Osteoblast (primary cell): ENCODE data around the gene IPO13. TPM values are rescaled to one million over a fixed set of nuclear protein-coding genes. Genes with fewer than 3 reads are reported as not detected.

ENCODE experiments used
- DNase-seq: peaks from one replicate; pipeline ENCODE4 v3.0.0; 2011; ENCODE audit warnings: low spot score, mixed read lengths; ENCODE audit not compliant: insufficient read length; ENCODE audit errors: missing footprints
- H2AFZ ChIP-seq: 2 replicates; pipeline ENCODE4 v1.6.0; 2011; ENCODE audit warnings: mild to moderate bottlenecking, low read length
- H3K27ac ChIP-seq: 2 replicates; pipeline ENCODE4 v1.5.1; 2011; ENCODE audit warnings: mild to moderate bottlenecking, low read depth, low read length, moderate library complexity
- H3K27me3 ChIP-seq: 2 replicates; pipeline ENCODE4 v1.6.0; 2012; ENCODE audit warnings: mild to moderate bottlenecking, control low read depth, inconsistent platforms, low read length, moderate library complexity; ENCODE audit not compliant: insufficient read depth
- H3K36me3 ChIP-seq: 2 replicates; pipeline ENCODE4 v1.5.1; 2011; ENCODE audit warnings: mild to moderate bottlenecking, low read length, control low read depth, moderate library complexity; ENCODE audit not compliant: insufficient read depth
- H3K4me1 ChIP-seq: 2 replicates; pipeline ENCODE4 v1.5.1; 2011; ENCODE audit warnings: mild to moderate bottlenecking, low read length, control low read depth, moderate library complexity; ENCODE audit not compliant: insufficient read depth
- H3K4me2 ChIP-seq: 2 replicates; pipeline ENCODE4 v1.6.0; 2011; ENCODE audit warnings: mild to moderate bottlenecking, low read length; ENCODE audit not compliant: insufficient read depth
- H3K4me3 ChIP-seq: fragments of 200-600 bp; sonication (generic); 3 replicates; pipeline ENCODE4 v1.5.1; 2012; ENCODE audit warnings: mild to moderate bottlenecking, low read length, inconsistent platforms; ENCODE audit not compliant: insufficient read depth
- H3K79me2 ChIP-seq: 2 replicates; pipeline ENCODE4 v1.6.0; 2012; ENCODE audit warnings: mild to moderate bottlenecking, low read length, control low read depth, inconsistent platforms; ENCODE audit not compliant: insufficient read depth
- H3K9me3 ChIP-seq: 2 replicates; pipeline ENCODE4 v1.5.1; 2011; ENCODE audit warnings: low read depth, low read length, control low read depth
- H4K20me1 ChIP-seq: 2 replicates; pipeline ENCODE4 v1.6.0; 2012; ENCODE audit warnings: mild to moderate bottlenecking, low read length, control low read depth; ENCODE audit not compliant: insufficient read depth
- total RNA-seq: library from RNA; depleted of rRNA; stranded (reverse); fragments of >200 nt; gene quantifications from 2 replicates; pipeline ENCODE4 v1.2.3, GENCODE V29; 2012
- TF ChIP-seq, protein P1 (sequence below): IDR thresholded peaks from 2 replicates; pipeline ENCODE4 v1.5.1; 2011; ENCODE audit warnings: mild to moderate bottlenecking, low read depth, low read length, moderate library complexity; ENCODE audit errors: extremely low read depth

IPO13 gene
- total RNA-seq, 1 donor: 20.6 TPM

DNA sequence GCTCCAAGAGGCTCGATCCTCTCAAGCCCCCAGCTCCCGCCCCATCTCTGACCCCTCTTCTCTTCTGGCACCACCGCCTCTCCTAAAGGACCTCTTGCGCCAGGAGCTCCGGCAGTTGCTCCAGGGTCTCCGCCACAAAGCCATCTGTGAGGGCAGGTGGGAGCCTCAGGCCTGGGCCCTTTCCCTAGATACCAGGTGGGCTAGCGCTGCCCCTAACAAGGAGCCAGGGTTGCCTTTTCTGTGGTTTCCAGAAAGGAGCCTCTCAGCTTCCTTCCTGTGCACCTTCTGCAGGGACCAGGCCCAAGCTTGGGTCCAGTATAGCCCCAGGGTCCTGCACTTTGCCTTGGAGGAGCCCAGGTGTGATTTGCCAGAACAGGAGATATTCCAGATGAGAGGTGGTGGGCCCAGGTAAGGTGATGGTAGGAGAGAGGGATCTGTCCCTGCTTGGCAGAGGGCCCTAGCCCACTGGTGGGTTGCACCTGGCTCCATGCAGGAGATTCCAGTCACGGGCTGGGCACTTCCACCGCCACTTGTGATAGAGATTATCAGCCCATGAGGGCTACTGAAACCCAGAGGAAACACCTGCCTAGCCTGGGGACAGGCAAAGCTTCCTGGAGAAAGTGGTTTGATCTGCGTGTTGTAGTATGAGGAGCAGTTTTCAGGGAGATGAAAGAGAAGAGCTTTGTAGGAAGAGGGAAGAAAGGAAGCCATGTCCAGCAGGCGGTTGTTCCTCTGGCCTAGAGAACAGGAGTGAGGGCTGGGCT is 45.7 kb downstream of the IPO13 start:
- Histone ChIP-seq H2AFZ (peak overlapping the region; percentile 29), H3K27me3 (no peaks in the 10 kb centered on the region), H3K9me3 (no peaks in the 10 kb centered on the region), H3K36me3 (no peaks in the 10 kb centered on the region), H4K20me1 (no peaks in the 10 kb centered on the region), H3K4me2 (peak overlapping the region; percentile 89), H3K79me2 (no peaks in the 10 kb centered on the region), H3K4me1 (peaks cover 11% of the 10 kb centered on the region), H3K27ac (no peak overlapping the region), H3K4me3 (peak overlapping the region; percentile 82)
- TF ChIP-seq, protein P1, sequence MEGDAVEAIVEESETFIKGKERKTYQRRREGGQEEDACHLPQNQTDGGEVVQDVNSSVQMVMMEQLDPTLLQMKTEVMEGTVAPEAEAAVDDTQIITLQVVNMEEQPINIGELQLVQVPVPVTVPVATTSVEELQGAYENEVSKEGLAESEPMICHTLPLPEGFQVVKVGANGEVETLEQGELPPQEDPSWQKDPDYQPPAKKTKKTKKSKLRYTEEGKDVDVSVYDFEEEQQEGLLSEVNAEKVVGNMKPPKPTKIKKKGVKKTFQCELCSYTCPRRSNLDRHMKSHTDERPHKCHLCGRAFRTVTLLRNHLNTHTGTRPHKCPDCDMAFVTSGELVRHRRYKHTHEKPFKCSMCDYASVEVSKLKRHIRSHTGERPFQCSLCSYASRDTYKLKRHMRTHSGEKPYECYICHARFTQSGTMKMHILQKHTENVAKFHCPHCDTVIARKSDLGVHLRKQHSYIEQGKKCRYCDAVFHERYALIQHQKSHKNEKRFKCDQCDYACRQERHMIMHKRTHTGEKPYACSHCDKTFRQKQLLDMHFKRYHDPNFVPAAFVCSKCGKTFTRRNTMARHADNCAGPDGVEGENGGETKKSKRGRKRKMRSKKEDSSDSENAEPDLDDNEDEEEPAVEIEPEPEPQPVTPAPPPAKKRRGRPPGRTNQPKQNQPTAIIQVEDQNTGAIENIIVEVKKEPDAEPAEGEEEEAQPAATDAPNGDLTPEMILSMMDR: no peak
- DNase-seq: no peak

GRCh38 chr1:43993206-43993914 is 46.6 kb downstream of the IPO13 start:
- DNase-seq: no peak
- H3K36me3 ChIP-seq: no peaks in the 10 kb centered on the region
- H3K4me2 ChIP-seq: no peak overlapping the region
- TF ChIP-seq, protein P1: no peak
- H3K27me3 ChIP-seq: no peaks in the 10 kb centered on the region
- H4K20me1 ChIP-seq: no peaks in the 10 kb centered on the region
- no peak overlapping the region for H3K4me3 ChIP-seq
- H2AFZ ChIP-seq: no peak overlapping the region
- H3K79me2 ChIP-seq: no peaks in the 10 kb centered on the region
- H3K9me3 ChIP-seq: no peaks in the 10 kb centered on the region
- H3K4me1 ChIP-seq: peaks cover 11% of the 10 kb centered on the region
- no peak overlapping the region for H3K27ac ChIP-seq

GRCh38 chr1:43994071-43994470 is 47.3 kb downstream of the IPO13 start:
- Histone ChIP-seq H4K20me1 (no peaks in the 10 kb centered on the region), H3K27me3 (no peaks in the 10 kb centered on the region), H3K9me3 (no peaks in the 10 kb centered on the region), H3K4me1 (peaks cover 11% of the 10 kb centered on the region), H2AFZ (no peak overlapping the region), H3K36me3 (no peaks in the 10 kb centered on the region), H3K79me2 (no peaks in the 10 kb centered on the region), H3K4me2 (no peak overlapping the region), H3K4me3 (no peak overlapping the region), H3K27ac (no peak overlapping the region)
- DNase-seq: no peak
- TF ChIP-seq, protein P1: no peak
